DND-41 (cell line): ENCODE measurements around the gene OCA2.

Experiments
- CTCF ChIP-seq: IDR thresholded peaks from 2 replicates; pipeline ENCODE4 v1.5.1; 2012; ENCODE audit warnings: borderline replicate concordance, low read length, moderate library complexity, mild to moderate bottlenecking; ENCODE audit not compliant: poor library complexity, severe bottlenecking; ENCODE audit errors: extremely low read depth
- EZH2 ChIP-seq: IDR thresholded peaks from 3 replicates; pipeline ENCODE4 v1.6.1; 2012; ENCODE audit warnings: borderline replicate concordance, low read depth, mild to moderate bottlenecking, moderate library complexity, low read length, inconsistent platforms; ENCODE audit not compliant: severe bottlenecking

GRCh38 chr15:28111543-28111942, 12.4 kb upstream of the OCA2 start:
- TF ChIP-seq CTCF (no peak), EZH2 (no peak)
